K562 (cell line): ENCODE data around the gene NREP.

ENCODE experiments used
- CTBP1 ChIP-seq: fragments of 450-650 bp; IDR thresholded peaks from 2 replicates; pipeline ENCODE4 v1.6.1; 2016; ENCODE audit warnings: borderline replicate concordance
- HNRNPH1 ChIP-seq: fragments of 200-400 bp; formaldehyde crosslinking; optimal IDR thresholded peaks from 2 replicates; pipeline ENCODE3; 2017; ENCODE audit warnings: low read depth, mild to moderate bottlenecking, low read length, moderate library complexity
- MYC ChIP-seq, 2 experiments: fragments of 250-450 bp in 1 of 2; sonication (Bioruptor Pico) in 1 of 2; IDR thresholded peaks; 2 replicates each; pipeline versions ENCODE4 v1.5.1 to v1.6.1; 2012 to 2021; ENCODE audit warnings: low read depth in 2 of 2, borderline replicate concordance in 1 of 2, improper control_type of control experiment in 1 of 2, low read length in 1 of 2, mild to moderate bottlenecking in 1 of 2, moderate library complexity in 1 of 2
- POLR2A ChIP-seq: fragments of 450-650 bp; conservative IDR thresholded peaks from 2 replicates; pipeline ENCODE4 v1.6.1; 2016
- TARDBP ChIP-seq: fragments of 450-650 bp; IDR thresholded peaks from 2 replicates; pipeline ENCODE4 v1.6.1; 2016
- ZKSCAN1 ChIP-seq: fragments of 150-350 bp; IDR thresholded peaks from 2 replicates; pipeline ENCODE4 v1.6.1; 2016; ENCODE audit warnings: low read depth, low read length

DNA sequence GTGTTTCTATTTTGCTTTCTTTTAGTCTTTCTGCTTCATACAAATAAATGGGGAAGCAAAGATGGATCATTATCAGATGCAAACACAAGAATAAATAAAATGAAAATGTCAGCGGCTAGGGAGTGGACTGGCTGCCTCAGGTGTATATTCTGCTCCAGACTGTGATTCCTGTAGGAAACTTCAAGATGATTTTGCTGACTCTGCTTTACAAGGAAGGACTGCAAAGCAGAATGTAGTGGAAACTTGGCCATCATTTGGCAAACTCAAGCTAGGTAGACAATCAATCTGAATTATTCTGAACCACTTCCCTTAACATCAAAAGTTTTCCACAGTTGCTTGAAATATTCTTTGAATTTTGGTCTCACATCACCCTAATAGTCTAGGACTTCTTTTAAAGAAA, 38.1 kb upstream of the NREP start:
- TF ChIP-seq HNRNPH1 (no peak), POLR2A (no peak), MYC (IDR thresholded peaks at IDR 0.05; ENCODE audit: low read depth, low read length) (no peak), MYC (CRISPR knock-in tag; IDR thresholded peaks at IDR 0.05; ENCODE audit: borderline replicate concordance, low read depth) (no peak), ZKSCAN1 (no peak), CTBP1 (no peak), TARDBP (no peak)
